LNCaP clone FGC (cell line): ENCODE data around the gene RNASEL.

Source experiments
- DNase-seq: peaks from one replicate; pipeline ENCODE4 v3.0.0-alpha.2; 2011; ENCODE audit warnings: low read depth
- H3K4me3 ChIP-seq: 2 replicates; pipeline ENCODE4 v1.5.1; 2011; ENCODE audit warnings: mild to moderate bottlenecking, low read depth, low read length, control low read depth
- TF ChIP-seq, protein P1 (sequence below): IDR thresholded peaks from 2 replicates; pipeline ENCODE4 v1.5.1; 2012; ENCODE audit warnings: mild to moderate bottlenecking; ENCODE audit not compliant: control insufficient read depth, insufficient read depth; ENCODE audit errors: extremely low read depth

Gene RNASEL

DNA sequence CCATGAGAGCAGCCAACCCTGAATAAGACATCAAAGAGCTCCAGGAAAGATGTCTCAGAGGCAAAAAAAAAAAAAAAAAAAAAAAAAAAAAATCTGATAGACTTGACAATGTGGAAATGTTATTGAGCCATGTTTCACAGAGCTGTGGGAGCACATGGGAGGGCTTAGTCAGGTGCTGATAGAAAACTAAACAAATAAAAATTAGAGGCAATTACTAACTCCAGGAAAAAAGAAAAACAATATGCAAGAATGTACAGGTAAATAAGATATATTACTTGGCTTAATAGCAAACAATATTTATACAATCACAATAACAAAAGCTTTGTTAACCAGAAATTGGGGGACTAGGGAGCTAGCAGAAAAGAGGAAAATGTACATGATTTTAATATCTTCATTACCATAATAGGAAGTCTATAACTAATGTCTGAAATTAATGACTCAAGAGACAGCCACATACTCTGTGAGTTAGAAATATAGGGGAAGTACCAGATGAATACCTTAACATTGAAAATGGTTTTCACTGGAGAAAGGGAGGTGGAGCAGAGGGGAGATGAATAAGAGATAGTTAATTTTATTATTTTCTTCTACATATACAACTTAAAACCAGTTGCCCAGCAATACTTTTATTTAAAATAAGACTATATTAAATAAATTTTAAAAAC is 32.0 kb upstream of the RNASEL start:
- TF ChIP-seq, protein P1, sequence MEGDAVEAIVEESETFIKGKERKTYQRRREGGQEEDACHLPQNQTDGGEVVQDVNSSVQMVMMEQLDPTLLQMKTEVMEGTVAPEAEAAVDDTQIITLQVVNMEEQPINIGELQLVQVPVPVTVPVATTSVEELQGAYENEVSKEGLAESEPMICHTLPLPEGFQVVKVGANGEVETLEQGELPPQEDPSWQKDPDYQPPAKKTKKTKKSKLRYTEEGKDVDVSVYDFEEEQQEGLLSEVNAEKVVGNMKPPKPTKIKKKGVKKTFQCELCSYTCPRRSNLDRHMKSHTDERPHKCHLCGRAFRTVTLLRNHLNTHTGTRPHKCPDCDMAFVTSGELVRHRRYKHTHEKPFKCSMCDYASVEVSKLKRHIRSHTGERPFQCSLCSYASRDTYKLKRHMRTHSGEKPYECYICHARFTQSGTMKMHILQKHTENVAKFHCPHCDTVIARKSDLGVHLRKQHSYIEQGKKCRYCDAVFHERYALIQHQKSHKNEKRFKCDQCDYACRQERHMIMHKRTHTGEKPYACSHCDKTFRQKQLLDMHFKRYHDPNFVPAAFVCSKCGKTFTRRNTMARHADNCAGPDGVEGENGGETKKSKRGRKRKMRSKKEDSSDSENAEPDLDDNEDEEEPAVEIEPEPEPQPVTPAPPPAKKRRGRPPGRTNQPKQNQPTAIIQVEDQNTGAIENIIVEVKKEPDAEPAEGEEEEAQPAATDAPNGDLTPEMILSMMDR, result no peak
- DNase-seq, result no peak

DNA sequence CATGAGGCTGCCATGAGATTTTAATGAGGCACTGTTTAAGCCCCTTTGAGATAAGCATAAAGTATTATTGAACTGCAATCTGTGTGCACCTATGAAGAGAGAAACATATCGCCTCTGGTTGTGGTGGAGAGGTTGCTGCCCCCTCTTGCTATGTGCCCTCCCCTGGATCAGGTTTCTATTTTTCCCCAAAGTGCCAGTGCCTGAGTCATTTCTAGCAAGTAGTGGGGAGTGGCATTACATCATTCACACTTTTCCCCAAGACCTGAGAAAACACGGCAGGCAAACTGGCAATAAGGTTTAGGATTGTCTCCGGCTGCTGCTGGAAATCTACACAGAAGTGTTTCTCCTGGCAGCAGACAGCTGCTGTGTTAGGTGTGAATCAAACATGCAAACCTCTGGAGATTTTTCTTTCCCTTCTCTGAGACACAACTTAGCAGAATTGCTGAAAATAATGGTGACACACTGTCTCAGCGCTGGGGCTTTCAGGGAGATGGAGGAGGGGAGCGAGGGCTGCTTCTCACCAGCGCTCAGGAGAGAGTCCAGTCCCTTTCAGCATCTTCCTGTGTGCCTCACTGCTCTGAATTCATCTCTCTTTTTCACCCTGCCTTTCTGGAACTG is 28.8 kb upstream of the RNASEL start:
- no peak overlapping the region for H3K4me3 ChIP-seq
- TF ChIP-seq, protein P1, result no peak

More for the DNA sequence above, 32.0 kb upstream of the RNASEL start:
- H3K4me3 ChIP-seq, result no peak overlapping the region

DNA sequence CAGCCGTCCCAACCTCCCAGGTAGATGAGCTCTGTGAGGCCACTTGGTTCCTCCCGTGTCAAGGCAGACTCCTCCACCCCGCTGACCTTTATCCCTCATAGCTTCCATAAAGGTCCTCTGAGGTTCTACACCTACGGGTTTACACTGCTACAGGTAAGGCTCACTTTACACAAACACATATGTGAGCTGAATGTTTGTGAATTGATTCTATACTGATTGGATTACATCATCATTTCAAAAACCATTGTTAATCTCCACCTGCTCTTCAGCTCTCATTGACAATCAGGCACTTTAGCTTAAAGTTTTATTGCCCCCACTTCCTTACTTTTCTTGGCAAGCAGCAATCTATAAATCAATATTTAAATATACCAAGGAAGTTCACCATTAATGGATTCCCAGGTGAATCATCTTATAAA is 28.0 kb upstream of the RNASEL start:
- TF ChIP-seq, protein P1, result no peak

More for the DNA sequence above, 28.8 kb upstream of the RNASEL start:
- DNase-seq, result no peak

DNA sequence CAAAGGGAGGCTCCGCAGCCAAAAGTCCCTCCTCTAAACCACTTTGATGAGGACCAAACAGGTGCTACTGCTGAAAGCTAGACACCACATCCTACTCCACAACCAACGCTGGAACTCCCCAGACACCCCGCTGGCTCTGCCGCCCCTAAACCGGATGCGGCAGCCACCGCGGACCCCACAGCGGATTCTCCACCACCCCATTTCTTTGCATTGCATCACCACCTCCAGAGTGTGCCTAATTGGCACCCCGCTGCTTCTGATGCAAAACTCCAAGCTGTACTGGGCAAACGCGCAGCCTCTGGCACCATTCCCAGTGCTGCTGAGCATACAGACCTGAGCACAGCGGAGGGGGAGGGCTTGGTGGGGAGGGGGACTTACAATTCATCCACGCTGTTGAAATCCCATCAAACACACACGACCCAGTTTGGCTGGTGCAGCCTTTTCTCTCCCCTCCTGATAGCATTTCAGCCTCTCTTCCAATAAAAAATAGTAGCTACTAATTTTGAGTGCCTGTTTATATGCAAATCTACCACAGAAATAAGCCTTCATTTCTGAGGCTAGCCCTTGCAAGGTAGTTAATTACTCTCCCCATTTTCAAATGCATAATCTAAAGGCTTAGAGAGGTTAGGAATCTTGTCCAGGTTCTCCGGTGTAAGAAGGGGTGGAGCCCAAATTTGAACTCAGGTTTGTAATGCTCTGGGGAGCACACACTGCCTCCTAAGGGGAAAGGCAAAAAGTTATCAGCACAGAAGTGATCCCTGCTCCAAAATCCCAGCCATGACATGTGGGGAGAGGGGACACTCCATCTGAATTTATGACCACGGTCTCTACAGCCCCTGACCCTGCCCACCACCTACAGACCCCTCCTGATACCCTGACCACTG is 27.3 kb upstream of the RNASEL start:
- no peak overlapping the region for H3K4me3 ChIP-seq
- DNase-seq, result peak; percentile 77
- TF ChIP-seq, protein P1, result no peak

More for the DNA sequence above, 28.0 kb upstream of the RNASEL start:
- DNase-seq, result no peak
- H3K4me3 ChIP-seq, result no peak overlapping the region

DNA sequence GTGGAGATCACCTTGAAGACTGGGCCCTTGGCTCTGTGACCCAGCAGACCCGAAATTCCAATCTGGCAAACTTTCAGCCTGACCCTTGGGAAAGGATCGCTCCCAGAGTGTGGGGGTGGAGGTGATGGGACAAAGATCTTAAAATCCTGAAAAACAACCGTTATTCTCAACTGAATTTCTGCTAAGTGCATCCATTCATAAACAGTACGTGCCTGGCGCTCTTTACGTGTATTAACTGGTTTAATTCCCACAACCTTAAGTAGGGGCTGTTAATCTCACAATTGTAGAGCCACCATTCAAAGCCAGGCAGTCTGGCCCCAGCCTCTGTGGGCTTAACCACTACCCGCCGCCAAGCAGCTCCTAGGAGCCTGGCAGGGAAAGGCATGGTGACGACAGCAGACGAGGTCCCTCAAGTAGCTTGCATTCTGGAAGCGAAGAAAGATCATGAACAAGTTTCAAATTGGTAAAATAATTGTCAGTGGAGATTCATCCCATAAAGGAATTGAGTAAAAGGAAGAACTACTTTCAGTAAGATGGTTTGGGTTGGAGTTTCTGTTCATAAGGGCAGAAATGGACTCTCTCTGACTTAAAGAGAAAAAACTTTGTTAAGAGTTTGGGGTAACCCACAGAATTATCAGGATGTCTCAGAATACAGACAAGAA is 26.5 kb upstream of the RNASEL start:
- no peak overlapping the region for H3K4me3 ChIP-seq
- TF ChIP-seq, protein P1, result no peak
- no peak for DNase-seq

DNA sequence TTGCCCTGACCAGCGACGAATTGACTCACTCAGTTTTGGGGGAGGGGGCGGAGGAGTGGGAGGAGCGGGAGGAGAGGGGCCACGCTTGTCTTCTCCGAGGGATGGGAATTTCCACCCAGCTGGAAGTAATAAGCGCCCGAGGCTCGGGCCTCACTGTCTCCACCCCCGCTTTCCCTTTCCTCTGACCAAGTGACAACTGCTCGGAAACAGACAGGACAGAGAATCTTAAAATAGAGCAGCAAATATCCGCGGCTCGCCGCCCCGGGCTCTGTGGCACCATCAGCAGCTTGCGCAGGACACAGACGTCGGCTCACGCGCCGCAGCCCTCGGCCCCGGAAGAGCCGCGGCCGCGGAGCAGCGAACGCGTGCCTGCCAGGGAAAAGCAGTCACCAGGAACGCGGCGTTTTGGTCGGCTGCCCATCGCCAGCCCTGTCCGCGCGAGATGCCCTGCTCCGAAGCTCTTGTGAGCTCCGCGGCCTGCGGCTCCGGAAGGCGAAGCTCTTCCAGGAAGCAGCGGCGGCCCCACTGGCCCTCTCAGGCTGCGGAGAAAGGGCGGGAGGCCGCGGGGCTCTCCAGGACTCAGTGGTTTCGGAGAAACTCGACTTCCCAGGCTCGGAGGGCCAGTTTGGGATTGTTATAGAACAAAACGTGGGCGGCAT is 25.9 kb upstream of the RNASEL start:
- no peak overlapping the region for H3K4me3 ChIP-seq
- DNase-seq, result no peak
- TF ChIP-seq, protein P1, result no peak
